Hair follicle dermal papilla cell (primary cell): ENCODE results near the gene FNDC7. TPM values are rescaled to one million over a fixed set of nuclear protein-coding genes. Genes with fewer than 3 reads are reported as not detected.

Experiments used
- total RNA-seq: library from RNA; depleted of rRNA; stranded (reverse); fragments of >200 nt; gene quantifications from 2 replicates; pipeline ENCODE4 v1.2.3, GENCODE V29; 2012

FNDC7 gene
- not detected in 2 replicates for total RNA-seq

GRCh38 chr1:108712606-108713150, at the start of gene FNDC7:
TSS of gene FNDC7 (plus strand) at chr1:108712908. CDS start at chr1:108712934, 26 bp downstream.

GRCh38 chr1:108691942-108692723, 20.6 kb upstream of the FNDC7 start, which contains the start of gene PRPF38B:
TSS of gene PRPF38B (plus strand) at chr1:108692310. CDS start at chr1:108692592, 282 bp downstream.

GRCh38 chr1:108746382-108747170, 33.9 kb downstream of the FNDC7 start, which contains the start of gene STXBP3:
TSS of gene STXBP3 (plus strand) at chr1:108746674. CDS start at chr1:108746738, 64 bp downstream.

Other genes with a start within 250 kb of the FNDC7 start
- 22.0 and 23.2 TPM in 2 replicates for gene EEIG2, start 152.8 kb upstream of the FNDC7 start, total RNA-seq
- 4.5 and 4.6 TPM in 2 replicates for gene HENMT1, start 51.8 kb upstream of the FNDC7 start, total RNA-seq
- gene PRPF38B, start 20.6 kb upstream of the FNDC7 start, total RNA-seq: 16.0 and 17.7 TPM in 2 replicates
- 41.7 and 62.1 TPM in 2 replicates for gene STXBP3, start 33.8 kb downstream of the FNDC7 start, total RNA-seq
- 0.49 TPM in 1 of 2 replicates, not detected in the other for gene AKNAD1, start 144.2 kb downstream of the FNDC7 start, total RNA-seq
- 43.6 and 47.4 TPM in 2 replicates for gene GPSM2, start 164.1 kb downstream of the FNDC7 start, total RNA-seq